Stimulated activated CD4-positive, alpha-beta T cell treated with anti-CD3 and anti-CD28 coated beads, Interleukin-15, amount 100 ng/mL, for 1 hour (primary cell): ENCODE measurements around the gene SLCO6A1.

Experiments
- DNase-seq, 2 donors: peaks; one replicate each; pipeline ENCODE4 v3.0.0-alpha.2; 2020; ENCODE audit warnings: low read depth in 1 of 2, low spot score in 1 of 2

Gene SLCO6A1

DNA sequence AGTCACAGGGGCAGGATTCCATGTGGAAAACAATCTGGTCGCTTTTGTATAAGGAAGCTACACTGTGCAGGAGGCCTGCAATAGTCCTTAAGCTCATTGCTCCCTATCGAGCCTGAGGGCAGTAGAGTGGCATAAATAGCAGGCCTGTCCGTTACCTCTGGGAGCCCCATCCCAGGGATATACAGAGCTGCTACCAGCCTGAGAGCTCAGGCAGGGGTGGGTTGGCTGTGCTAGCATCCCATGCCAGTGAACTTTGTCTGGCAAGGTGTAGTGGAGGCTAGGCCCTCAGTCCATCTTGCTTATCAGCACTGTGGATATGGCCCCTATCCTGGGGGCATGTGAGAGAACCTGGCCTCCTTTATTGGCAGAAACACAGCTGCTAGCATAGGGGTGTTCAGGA lies 47.7 kb downstream of the SLCO6A1 start:
- no peak for DNase-seq

DNA sequence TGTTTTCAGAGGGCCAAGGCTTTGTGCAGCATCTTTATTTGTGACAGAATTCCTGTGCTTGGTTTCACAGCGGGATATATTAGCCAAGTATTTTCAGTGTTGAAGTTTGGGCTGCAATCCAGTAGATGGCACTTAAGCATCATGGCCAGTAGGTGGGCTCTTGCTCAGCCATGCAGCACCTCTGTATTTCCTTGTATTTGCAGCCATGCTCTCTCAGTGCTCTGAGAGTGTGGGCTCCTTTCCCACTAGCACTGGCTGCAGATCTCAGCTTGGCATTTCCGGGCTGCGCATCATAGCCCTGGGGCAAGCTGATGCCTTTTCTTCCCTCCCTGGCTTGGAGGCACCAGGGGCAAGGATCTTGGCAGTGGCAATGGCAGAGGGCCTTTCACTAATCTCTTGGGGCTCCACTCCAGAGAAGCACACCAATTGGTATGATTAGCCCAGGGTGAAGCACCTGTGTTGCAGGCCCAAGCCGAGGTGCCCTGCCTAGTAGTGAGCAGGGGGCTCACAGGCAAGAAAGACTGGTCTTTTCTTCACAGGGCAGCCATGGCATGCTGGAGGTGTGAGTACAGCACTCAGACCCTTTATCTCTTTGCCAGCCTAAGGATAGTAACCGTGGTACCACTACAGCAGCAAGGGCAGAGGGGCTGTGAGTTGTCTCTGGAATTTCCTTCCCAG lies 48.3 kb downstream of the SLCO6A1 start:
- DNase-seq = no peak

DNA sequence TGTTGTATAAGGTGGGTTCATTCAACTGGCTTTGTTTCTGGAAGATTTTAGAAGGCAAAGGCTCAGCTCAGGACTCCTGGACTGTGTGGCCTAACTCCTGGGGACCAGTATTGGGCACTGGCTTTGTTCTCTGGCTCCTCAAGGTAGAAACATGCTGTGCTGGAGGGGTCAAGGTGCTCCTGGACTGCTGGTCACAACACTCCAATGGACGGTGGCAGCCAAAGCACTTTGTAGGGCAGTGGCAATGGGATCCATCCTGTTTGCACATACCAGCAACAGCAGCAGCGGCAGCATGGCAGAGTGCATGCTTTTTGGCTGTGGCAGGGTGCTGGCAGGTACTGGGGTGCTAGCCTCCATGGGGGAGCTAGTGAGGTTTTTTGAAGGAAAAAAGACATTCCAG lies 65.3 kb downstream of the SLCO6A1 start:
- DNase-seq = no peak

DNA sequence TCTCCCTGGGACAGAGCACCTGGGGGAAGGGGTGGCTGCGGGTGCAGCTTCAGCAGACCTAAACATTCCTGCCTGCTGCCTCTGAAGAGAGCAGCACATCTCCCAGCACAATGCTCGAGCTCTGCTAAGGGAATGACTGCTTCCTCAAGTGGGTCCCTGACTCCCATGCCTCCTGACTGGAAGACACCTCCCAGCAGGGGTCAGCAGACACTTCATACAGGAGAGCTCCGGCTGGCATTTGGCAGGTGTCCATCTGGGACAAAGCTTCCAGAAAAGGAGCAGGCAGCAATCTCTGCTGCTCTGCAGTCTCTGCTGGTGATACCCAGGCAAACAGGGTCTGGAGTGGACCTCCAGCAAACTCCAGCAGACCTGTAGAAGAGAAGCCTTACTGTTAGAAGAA lies 77.2 kb downstream of the SLCO6A1 start:
- no peak for DNase-seq

DNA sequence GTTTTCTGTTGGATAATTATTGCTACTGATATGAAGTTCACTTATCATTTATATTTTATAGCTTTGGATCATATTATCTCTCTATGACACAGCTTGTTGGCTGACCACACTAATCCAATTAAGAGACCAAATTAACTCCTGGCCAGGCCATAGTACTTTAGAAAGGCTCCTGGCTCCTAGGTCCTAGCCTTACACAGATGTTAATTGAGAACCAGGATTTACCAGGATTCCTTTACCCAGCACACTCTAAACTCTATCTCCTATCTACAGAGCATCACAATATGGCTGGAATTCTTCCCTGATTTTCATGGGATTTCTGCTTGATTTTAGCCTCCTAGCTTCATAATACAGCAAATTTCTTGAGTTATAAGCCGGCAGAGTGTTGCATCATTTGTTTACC lies 80.3 kb downstream of the SLCO6A1 start:
- DNase-seq = no peak

DNA sequence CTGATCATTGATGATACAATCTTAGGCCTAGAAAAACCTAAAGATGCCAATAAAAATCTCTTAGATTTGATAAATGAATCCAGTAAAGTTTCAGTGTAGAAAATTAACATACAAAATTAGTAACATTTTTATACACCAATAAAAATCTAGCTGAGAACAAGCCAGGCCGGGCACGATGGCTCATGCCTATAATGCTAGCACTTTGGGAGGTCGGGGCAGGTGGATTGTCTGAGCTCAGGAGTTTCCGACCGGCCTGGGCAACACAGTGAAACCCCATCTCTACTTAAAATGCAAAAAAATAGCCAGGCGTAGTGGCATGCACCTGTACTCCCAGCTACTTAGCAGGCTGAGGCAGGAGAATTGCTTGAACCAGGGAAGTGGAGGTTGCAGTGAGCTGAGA lies 84.4 kb downstream of the SLCO6A1 start:
- DNase-seq = no peak

DNA sequence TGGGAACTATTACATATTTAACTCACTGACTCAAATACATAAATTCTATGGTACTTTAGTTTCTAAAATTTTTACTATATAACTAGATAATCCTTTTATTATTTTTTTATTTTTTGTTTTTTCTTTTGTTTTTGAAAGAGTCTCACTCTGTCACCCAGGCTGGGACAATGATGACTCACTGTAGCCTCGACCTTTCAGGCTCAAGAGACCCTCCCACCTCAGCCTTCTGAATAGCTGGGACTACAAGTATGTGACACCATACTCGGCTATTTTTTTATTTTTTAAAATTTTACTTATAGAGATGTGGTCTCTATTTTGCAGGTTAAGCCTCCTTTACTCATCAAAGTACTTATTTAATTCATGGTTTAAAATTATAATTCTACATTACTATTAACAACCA lies 110.6 kb downstream of the SLCO6A1 start:
- DNase-seq = no peak

DNA sequence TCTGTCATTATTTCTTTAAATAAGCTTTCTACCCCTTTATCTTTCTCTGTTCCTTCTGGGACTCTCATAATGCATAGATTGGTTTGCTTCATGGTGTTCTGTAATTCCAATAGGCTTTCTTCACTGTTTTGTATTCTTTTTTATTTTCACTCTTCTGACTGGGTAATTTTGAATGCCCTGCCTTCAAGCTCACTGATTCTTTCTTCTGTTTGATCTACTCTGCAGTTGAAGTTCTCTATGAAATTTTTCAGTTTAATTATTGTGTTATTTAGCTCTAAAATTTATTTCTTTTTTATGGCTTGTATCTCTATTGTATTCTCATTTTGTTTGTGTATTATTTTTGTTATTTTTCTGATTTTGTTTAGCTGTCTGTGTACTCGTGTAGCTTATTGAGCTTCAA lies 113.4 kb downstream of the SLCO6A1 start:
- DNase-seq = no peak

DNA sequence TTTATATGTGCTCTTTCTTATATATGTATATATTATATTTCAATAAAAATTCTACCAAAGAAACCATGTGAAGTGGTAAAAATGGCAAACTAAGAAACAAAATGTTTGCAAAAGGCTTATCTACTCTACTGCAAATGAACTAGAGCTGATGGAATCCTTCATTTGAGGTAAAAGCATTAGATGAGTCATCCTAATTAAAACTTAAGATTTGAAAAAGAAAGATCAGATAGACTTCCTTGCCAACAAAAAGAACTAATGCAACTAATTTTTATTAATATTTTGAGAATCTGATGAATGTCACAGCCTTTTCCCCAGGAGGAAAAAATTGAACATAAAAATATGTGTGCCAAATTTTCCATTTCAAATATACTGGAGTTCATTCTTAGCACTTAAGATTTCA lies 118.6 kb downstream of the SLCO6A1 start:
- DNase-seq = no peak

DNA sequence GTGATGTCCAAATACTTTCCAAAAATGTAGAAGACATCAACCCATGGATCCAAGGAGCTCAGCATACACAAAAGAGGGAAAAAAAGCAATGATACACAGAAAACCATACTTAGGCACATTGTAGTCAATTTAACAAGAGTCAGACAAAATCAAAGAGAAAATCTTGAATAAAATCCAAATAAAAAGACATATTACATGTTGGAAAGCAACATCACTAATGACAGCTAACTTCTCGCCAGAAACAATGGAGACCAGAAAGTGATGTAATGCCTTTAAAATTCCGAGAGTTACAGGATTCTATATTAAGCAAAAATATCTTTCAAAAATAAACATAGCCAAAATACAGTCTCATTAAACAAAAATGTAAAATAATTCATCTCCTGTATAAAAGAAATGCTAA lies 122.9 kb downstream of the SLCO6A1 start:
- no peak for DNase-seq

DNA sequence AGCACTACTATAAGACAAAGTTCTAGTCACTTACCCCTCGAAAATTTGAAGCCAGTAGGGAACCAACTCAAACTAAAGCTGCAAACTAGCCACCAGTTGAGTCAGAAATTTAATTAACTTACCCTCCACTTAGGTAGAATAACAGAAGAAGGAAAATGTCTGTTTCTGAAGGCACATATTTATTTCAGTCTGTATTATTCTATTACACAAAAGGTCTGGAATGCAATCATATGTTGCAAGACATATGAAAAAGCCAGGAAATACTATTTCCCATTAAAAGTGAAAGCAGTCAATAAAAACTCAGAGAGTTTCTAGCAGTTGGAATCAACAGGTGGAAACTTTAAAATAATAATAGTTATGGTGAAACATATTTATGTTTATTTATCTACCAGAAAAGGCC lies 123.5 kb downstream of the SLCO6A1 start:
- no peak for DNase-seq

DNA sequence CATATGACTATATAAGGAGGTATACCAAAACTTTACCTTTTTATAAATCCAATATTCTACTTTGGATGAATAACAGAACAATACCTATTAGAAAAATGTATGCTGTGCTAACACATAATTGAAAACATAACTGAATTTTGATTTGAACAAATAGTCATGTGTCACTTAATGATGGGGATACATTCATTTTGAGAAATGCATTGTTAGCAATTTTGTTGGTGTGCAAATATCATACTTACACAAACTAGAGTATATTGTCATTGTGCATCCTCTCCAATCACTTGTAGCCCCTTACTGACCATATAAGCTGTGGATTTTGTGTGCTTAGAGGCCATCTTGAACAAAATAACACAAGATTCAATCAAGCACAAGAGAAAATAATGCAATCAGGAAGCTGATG lies 130.4 kb downstream of the SLCO6A1 start:
- DNase-seq = no peak

DNA sequence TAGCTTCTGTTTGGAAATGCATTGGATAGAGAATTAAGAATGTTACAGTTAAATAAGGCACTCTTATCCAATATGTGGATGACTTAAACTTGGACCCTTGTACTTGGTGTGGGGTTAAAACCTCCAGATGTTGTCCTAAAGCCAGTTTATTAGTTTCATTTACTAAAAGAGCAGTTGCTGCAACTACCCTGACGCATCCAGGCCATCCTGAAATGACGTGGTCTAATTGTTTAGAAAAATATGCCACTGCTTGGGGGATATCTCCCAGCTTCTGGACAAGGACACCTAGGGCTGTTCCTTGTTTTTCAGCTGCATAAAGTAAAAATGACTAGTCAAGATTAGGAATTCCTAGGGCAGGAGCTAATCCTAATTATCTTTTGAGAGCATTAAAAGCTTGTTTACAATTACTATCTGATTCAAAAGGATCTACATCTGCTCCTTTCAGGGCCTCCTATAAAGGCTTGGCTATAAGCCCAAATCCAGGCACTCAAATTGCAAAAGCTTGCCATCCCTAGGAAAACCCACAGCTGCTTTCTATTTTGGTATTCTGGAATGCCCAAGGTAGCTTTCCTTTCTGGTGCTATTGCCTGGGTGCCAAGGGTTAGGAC lies 157.0 kb downstream of the SLCO6A1 start:
- no peak for DNase-seq

DNA sequence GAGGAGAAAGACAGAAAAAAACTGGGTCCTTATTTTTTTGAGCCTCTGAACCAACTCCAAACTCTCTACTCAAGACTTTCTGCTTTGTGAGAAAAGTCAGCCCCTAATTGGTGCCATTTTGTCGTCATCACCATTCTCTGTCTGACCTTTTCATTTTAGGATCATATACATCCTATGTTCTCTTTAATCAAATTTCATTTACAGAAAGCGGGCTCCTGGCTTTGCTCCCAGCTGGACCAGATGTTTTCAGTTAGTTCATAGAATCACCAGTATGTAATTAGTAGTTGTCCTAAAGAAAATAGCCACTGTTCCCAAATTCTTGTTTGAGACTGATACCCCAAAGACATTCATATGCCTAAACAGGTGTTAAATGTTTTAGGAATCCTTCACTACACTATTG lies 174.1 kb downstream of the SLCO6A1 start:
- no peak for DNase-seq
